Esophagus (tissue), 2 donors: ENCODE results near the gene RFESD. TPM values are rescaled to one million over a fixed set of nuclear protein-coding genes. Genes with fewer than 3 reads are reported as not detected.
"Not testable (repeated sequence)": the region's sequence is repeated elsewhere in the genome, so short reads cannot be mapped to it uniquely, and the experiment has no call there.

Source experiments
- H3K27ac ChIP-seq, 2 donors: one replicate each; pipeline ENCODE4 v1.5.1; 2013; ENCODE audit warnings: low read depth in 2 of 2, mild to moderate bottlenecking in 2 of 2, inconsistent platforms in 1 of 2, low read length in 1 of 2, moderate library complexity in 1 of 2
- H3K27me3 ChIP-seq, 2 donors: one replicate each; pipeline ENCODE4 v1.6.1; 2013; ENCODE audit warnings: low read length in 2 of 2, control low read depth in 1 of 2, mild to moderate bottlenecking in 1 of 2; ENCODE audit not compliant: insufficient read depth in 2 of 2, control insufficient read depth in 1 of 2
- H3K36me3 ChIP-seq, 2 donors: one replicate each; pipeline ENCODE4 v1.6.1; 2013; ENCODE audit warnings: low read length in 1 of 2; ENCODE audit not compliant: control insufficient read depth in 2 of 2, insufficient read depth in 2 of 2
- H3K4me1 ChIP-seq, 2 donors: one replicate each; pipeline ENCODE4 v1.6.1; 2013; ENCODE audit warnings: low read length in 1 of 2; ENCODE audit not compliant: control insufficient read depth in 2 of 2, insufficient read depth in 2 of 2
- H3K4me3 ChIP-seq, 2 donors: one replicate each; pipeline ENCODE4 v1.5.1; 2013; ENCODE audit warnings: low read length in 2 of 2, mild to moderate bottlenecking in 2 of 2, low read depth in 1 of 2, moderate library complexity in 1 of 2
- H3K9me3 ChIP-seq, 2 donors: one replicate each; pipeline ENCODE4 v1.6.1; 2013; ENCODE audit warnings: mild to moderate bottlenecking in 2 of 2, low read depth in 1 of 2, low read length in 1 of 2, moderate library complexity in 1 of 2; ENCODE audit not compliant: control insufficient read depth in 2 of 2, insufficient read depth in 1 of 2
- WGBS, 2 donors: extraction: QIAGEN DNeasy Blood & Tissue Kit; methylation state at CpG; one replicate each; pipeline ENCODE4 v1.1.7; 2013; 5-methylcytosine and 5-hydroxymethylcytosine counted together
- polyA plus RNA-seq, 2 donors: library from polyadenylated mRNA; stranded (reverse); fragments of 200-250 nt; gene quantifications; one replicate each; pipeline ENCODE4 v1.2.3, GENCODE V29; 2013
- donor health status: healthy with polysubstance abuse.
- donor health status: Bipolar disorder and iron deficiency.

RFESD gene
- polyA plus RNA-seq, 2 donors, result 1.1 to 1.6 TPM

- H3K27ac ChIP-seq, result no peak overlapping the region
- WGBS, 2 donors, result 82 to 87% methylated on average over 4 of the region's 4 CpGs
- H3K27me3 ChIP-seq, result no peaks in the 10 kb centered on the region
- H3K4me3 ChIP-seq, result no peak overlapping the region
- no peaks in the 10 kb centered on the region for H3K36me3 ChIP-seq
- no peaks in the 10 kb centered on the region for H3K9me3 ChIP-seq
- no peaks in the 10 kb centered on the region for H3K4me1 ChIP-seq
Observed at GRCh38 chr5:95627971-95628810, 18.4 kb upstream of the RFESD start.

- WGBS, 2 donors, result 84 to 85% methylated on average over 1 of the region's 1 CpG
- Histone ChIP-seq H3K36me3 (no peaks in the 10 kb centered on the region), H3K27me3 (no peaks in the 10 kb centered on the region), H3K4me3 (no peak overlapping the region), H3K27ac (no peak overlapping the region), H3K9me3 (no peaks in the 10 kb centered on the region), H3K4me1 (no peaks in the 10 kb centered on the region)
Observed at GRCh38 chr5:95628933-95629332, 17.6 kb upstream of the RFESD start.

GRCh38 chr5:95630394-95630917 is 16.1 kb upstream of the RFESD start:
- Histone ChIP-seq H3K9me3 (no peaks in the 10 kb centered on the region), H3K27me3 (no peaks in the 10 kb centered on the region), H3K4me1 (no peaks in the 10 kb centered on the region), H3K27ac (no peak overlapping the region), H3K36me3 (no peaks in the 10 kb centered on the region), H3K4me3 (no peak overlapping the region)
- WGBS, 2 donors, result 96 to 97% methylated on average over 5 of the region's 5 CpGs

- Histone ChIP-seq H3K4me3 (no peak overlapping the region), H3K4me1 (no peaks in the 10 kb centered on the region), H3K27ac (no peak overlapping the region), H3K27me3 (no peaks in the 10 kb centered on the region), H3K9me3 (no peaks in the 10 kb centered on the region), H3K36me3 (no peaks in the 10 kb centered on the region)
- 42 to 52% methylated on average over 2 of the region's 2 CpGs for WGBS, 2 donors
Observed at GRCh38 chr5:95631255-95631958, 15.2 kb upstream of the RFESD start.

GRCh38 chr5:95631991-95632675 is 14.4 kb upstream of the RFESD start:
- 78 to 87% methylated on average over 4 of the region's 4 CpGs for WGBS, 2 donors
- Histone ChIP-seq H3K27me3 (no peaks in the 10 kb centered on the region), H3K27ac (no peak overlapping the region), H3K4me1 (no peaks in the 10 kb centered on the region), H3K9me3 (no peaks in the 10 kb centered on the region), H3K4me3 (no peak overlapping the region), H3K36me3 (no peaks in the 10 kb centered on the region)

GRCh38 chr5:95632942-95633341 is 13.6 kb upstream of the RFESD start:
- not testable (repeated sequence) for H3K9me3 ChIP-seq, H3K4me3 ChIP-seq, H3K4me1 ChIP-seq, H3K27ac ChIP-seq, H3K27me3 ChIP-seq, H3K36me3 ChIP-seq
- 92 to 95% methylated on average over 2 of the region's 2 CpGs for WGBS, 2 donors

GRCh38 chr5:95633671-95634070 is 12.9 kb upstream of the RFESD start:
- WGBS, 2 donors, result 92 to 99% methylated on average over 3 of the region's 3 CpGs
- no peaks in the 10 kb centered on the region for H3K27me3 ChIP-seq
- no peak overlapping the region for H3K4me3 ChIP-seq
- H3K4me1 ChIP-seq, result no peaks in the 10 kb centered on the region
- H3K36me3 ChIP-seq, result no peaks in the 10 kb centered on the region
- no peak overlapping the region for H3K27ac ChIP-seq
- H3K9me3 ChIP-seq, result no peaks in the 10 kb centered on the region

GRCh38 chr5:95634081-95634480 is 12.5 kb upstream of the RFESD start:
- Histone ChIP-seq H3K27me3 (no peaks in the 10 kb centered on the region), H3K9me3 (no peaks in the 10 kb centered on the region), H3K36me3 (no peaks in the 10 kb centered on the region), H3K27ac (no peak overlapping the region), H3K4me3 (no peak overlapping the region), H3K4me1 (no peaks in the 10 kb centered on the region)
- WGBS, 2 donors, result 88 to 95% methylated on average over 3 of the region's 3 CpGs

- WGBS, 2 donors, result 81 to 84% methylated on average over 3 of the region's 3 CpGs
- no peaks in the 10 kb centered on the region for H3K27me3 ChIP-seq
- H3K36me3 ChIP-seq, result no peaks in the 10 kb centered on the region
- H3K4me1 ChIP-seq, result no peaks in the 10 kb centered on the region
- no peak overlapping the region for H3K4me3 ChIP-seq
- H3K27ac ChIP-seq, result no peak overlapping the region
- H3K9me3 ChIP-seq, result no peaks in the 10 kb centered on the region
Observed at GRCh38 chr5:95638632-95639031, 7.9 kb upstream of the RFESD start.
